ENCODE results near the gene NECTIN2. TPM values are rescaled to one million over a fixed set of nuclear protein-coding genes. Genes with fewer than 3 reads are reported as not detected.

Gene NECTIN2
- total RNA-seq, 1 experiment from 2014 or later = 176 TPM

DNA sequence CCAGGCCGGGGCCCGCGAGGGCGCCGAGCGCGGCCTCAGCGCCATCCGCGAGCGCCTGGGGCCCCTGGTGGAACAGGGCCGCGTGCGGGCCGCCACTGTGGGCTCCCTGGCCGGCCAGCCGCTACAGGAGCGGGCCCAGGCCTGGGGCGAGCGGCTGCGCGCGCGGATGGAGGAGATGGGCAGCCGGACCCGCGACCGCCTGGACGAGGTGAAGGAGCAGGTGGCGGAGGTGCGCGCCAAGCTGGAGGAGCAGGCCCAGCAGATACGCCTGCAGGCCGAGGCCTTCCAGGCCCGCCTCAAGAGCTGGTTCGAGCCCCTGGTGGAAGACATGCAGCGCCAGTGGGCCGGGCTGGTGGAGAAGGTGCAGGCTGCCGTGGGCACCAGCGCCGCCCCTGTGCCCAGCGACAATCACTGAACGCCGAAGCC, 62.8 kb downstream of the NECTIN2 start:
- Mint-ChIP-seq H3K27ac (no peak overlapping the region), H3K27me3 (ENCODE audit: low read depth) (no peaks in the 10 kb centered on the region; the same call in 1 of the 2 replicates), H3K36me3 (ENCODE audit: insufficient read depth in 1 of 3, low read depth in 3 of 3) (peaks cover 10 to 32% (median 29%) of the 10 kb centered on the region in 3 experiments; a peak in 6 of 7 replicates), H3K4me3 (no peak overlapping the region), H3K4me1 (peaks cover 31 to 50% of the 10 kb centered on the region in 2 experiments), H3K9me3 (no peaks in the 10 kb centered on the region)
- Histone ChIP-seq H2BK20ac (ENCODE audit: low read depth, low read length, poor library complexity, severe bottlenecking) (no peak overlapping the region), H3K4ac (ENCODE audit: low read depth, low read length) (no peak overlapping the region), H4K8ac (replicated peaks; ENCODE audit: insufficient read length, low read depth, low read length) (no peak overlapping the region), H3K27me3 (ENCODE audit: insufficient read depth, low read length) (no peaks in the 10 kb centered on the region), H3K79me1 (ENCODE audit: insufficient read depth, low read depth, low read length, poor library complexity, severe bottlenecking) (no peaks in the 10 kb centered on the region), H2BK5ac (ENCODE audit: insufficient read length, low read length) (no peak overlapping the region), H2BK120ac (ENCODE audit: low read depth, low read length, poor library complexity, severe bottlenecking) (no peak overlapping the region), H3K23ac (ENCODE audit: insufficient read length, low read depth, low read length) (no peak overlapping the region), H4K5ac (ENCODE audit: insufficient read length, low read depth, low read length) (no peak overlapping the region), H2BK15ac (ENCODE audit: low read depth, low read length) (no peak overlapping the region), H3K9me3 (ENCODE audit: control insufficient read depth, low read depth, low read length) (no peaks in the 10 kb centered on the region), H4K91ac (ENCODE audit: insufficient read length, low read depth, low read length) (no peak overlapping the region), H3K27ac (ENCODE audit: insufficient read length, low read depth, low read length) (no peak overlapping the region), H2BK12ac (ENCODE audit: insufficient read length, low read depth, low read length) (no peak overlapping the region), H2AK5ac (ENCODE audit: insufficient read length, low read length) (no peak overlapping the region), H3K23me2 (ENCODE audit: insufficient read length, low read depth, low read length, poor library complexity, severe bottlenecking) (no peaks in the 10 kb centered on the region), H3K9ac (ENCODE audit: extremely low read depth, insufficient read length, low read length) (no peak overlapping the region), H3K14ac (ENCODE audit: insufficient read depth, low read length) (no peak overlapping the region), H3K56ac (ENCODE audit: insufficient read length, low read depth, low read length) (no peak overlapping the region), H4K20me1 (ENCODE audit: control insufficient read depth, insufficient read depth, insufficient read length) (no peaks in the 10 kb centered on the region), H3K79me2 (ENCODE audit: insufficient read depth, low read length) (no peaks in the 10 kb centered on the region; the same call in 1 of the 2 replicates), H2AFZ (ENCODE audit: low read length) (no peak overlapping the region), H3K4me2 (ENCODE audit: insufficient read depth, insufficient read length, low read length) (no peak overlapping the region), H3K4me1 (ENCODE audit: insufficient read depth, low read length) (peaks cover 2% of the 10 kb centered on the region; the same call in 1 of the 2 replicates), H3K18ac (ENCODE audit: insufficient read length, low read depth, low read length) (no peak overlapping the region), H3T11ph (ENCODE audit: low read length) (no peak overlapping the region)
- WGBS (ENCODE audit: extremely low coverage, insufficient read length, low lambda C conversion rate) = no CpG with 5 or more reads among the region's 44 CpGs
- TF ChIP-seq, protein P1, sequence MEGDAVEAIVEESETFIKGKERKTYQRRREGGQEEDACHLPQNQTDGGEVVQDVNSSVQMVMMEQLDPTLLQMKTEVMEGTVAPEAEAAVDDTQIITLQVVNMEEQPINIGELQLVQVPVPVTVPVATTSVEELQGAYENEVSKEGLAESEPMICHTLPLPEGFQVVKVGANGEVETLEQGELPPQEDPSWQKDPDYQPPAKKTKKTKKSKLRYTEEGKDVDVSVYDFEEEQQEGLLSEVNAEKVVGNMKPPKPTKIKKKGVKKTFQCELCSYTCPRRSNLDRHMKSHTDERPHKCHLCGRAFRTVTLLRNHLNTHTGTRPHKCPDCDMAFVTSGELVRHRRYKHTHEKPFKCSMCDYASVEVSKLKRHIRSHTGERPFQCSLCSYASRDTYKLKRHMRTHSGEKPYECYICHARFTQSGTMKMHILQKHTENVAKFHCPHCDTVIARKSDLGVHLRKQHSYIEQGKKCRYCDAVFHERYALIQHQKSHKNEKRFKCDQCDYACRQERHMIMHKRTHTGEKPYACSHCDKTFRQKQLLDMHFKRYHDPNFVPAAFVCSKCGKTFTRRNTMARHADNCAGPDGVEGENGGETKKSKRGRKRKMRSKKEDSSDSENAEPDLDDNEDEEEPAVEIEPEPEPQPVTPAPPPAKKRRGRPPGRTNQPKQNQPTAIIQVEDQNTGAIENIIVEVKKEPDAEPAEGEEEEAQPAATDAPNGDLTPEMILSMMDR (conservative IDR thresholded peaks at IDR 0.05) = no peak
- DNase-seq = no peak

Data from H9 (cell line).